ENCODE measurements around the gene TMEM147.

Gene TMEM147

DNA sequence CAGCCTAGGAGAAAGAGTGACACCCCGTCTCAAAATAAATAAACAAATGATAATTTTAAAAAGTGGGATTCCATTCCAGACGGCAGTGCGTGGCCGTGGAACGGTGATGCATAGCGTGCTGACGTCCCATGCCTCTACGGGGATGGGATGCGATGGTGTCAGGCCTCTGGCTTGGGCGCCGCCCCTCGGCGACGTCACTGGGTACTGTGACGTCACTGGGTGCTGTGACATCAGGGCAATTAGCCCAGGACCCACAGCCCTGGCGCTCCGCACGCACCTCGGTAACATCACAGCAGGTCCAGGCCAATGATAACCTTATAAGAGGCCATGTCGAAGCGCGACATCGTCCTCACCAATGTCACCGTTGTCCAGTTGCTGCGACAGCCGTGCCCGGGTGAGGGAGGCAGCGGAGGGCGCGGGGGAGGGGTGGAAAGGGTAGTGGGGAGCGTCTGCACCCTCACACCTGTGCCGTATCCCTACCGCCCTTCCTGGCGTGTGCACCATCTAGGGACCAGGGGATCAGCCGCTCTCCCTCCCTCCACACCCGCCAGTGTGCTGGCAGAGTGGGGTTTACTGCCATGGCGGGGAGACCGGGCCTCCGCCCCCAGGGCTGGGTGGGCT, 12.1 kb upstream of the TMEM147 start, which contains the start of gene GAPDHS:
Gene GAPDHS (plus strand): TSS at position 256 of the 621 bp plus-strand sequence. CDS start 72 bp downstream, at position 328.
- Histone ChIP-seq H3K27me3 (ENCODE audit: control insufficient read depth in 5 of 5, insufficient read depth in 4 of 5, low read length in 5 of 5) (peaks cover 25 to 46% (median 43%) of the 10 kb centered on the region in 5 donors), H3K36me3 (ENCODE audit: control insufficient read depth in 5 of 5, insufficient read depth in 5 of 5, low read length in 5 of 5) (no peaks in the 10 kb centered on the region), H3K4me1 (ENCODE audit: control insufficient read depth in 5 of 5, insufficient read depth in 5 of 5, low read length in 5 of 5) (peaks cover 0 to 16% (median 8%) of the 10 kb centered on the region in 5 donors), H3K9me3 (ENCODE audit: control insufficient read depth in 5 of 5, low read length in 5 of 5) (no peaks in the 10 kb centered on the region), H3K4me3 (ENCODE audit: low read depth in 1 of 5, low read length in 5 of 5) (peak within 1 kb of the TSS in 1 of 5 donors; percentile 10), H3K27ac (ENCODE audit: low read depth, low read length) (no peak within 1 kb of the TSS), H3K9ac (ENCODE audit: low read length in 5 of 5) (no peak within 1 kb of the TSS)

DNA sequence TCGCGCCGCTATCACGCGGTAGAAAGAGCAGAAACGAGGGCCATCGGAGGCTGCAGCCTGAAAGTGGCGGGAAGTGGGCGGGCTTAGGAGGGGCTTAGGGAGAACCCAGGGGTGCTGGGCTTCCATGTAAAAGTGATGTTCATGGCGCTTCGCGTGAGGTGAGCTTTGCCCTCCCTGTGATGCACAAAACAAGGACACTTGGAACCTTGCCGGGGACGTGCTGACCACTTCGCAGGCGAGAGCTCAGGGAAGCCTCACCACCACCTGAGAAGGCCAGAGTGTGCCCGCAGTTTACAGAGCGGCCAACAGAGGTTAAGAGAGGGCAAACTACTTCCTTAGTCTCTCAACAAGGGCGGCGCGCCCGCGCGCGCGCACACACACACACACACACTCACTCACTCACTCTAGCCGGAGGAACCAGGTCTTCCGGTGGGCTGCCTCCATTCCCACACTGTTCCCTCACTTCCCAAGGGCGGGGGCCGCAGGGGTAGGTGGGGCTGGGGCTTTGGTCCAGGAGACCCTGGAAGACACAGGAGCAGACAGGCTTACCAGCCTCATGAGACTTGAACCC, 11.5 kb upstream of the TMEM147 start:
- no peaks in the 10 kb centered on the region for H3K36me3 ChIP-seq (ENCODE audit: control insufficient read depth in 5 of 5, insufficient read depth in 5 of 5, low read length in 5 of 5)
- peak overlapping the region in 1 of 5 donors; percentile 10 for H3K4me3 ChIP-seq (ENCODE audit: low read depth in 1 of 5, low read length in 5 of 5)
- H3K9ac ChIP-seq (ENCODE audit: low read length in 5 of 5): no peak overlapping the region
- H3K27me3 ChIP-seq (ENCODE audit: control insufficient read depth in 5 of 5, insufficient read depth in 4 of 5, low read length in 5 of 5): peaks cover 19 to 41% (median 38%) of the 10 kb centered on the region in 5 donors
- H3K4me1 ChIP-seq (ENCODE audit: control insufficient read depth in 5 of 5, insufficient read depth in 5 of 5, low read length in 5 of 5): peaks cover 0 to 16% (median 8%) of the 10 kb centered on the region in 5 donors
- no peak overlapping the region for H3K27ac ChIP-seq (ENCODE audit: low read depth, low read length)
- H3K9me3 ChIP-seq (ENCODE audit: control insufficient read depth in 5 of 5, low read length in 5 of 5): no peaks in the 10 kb centered on the region

DNA sequence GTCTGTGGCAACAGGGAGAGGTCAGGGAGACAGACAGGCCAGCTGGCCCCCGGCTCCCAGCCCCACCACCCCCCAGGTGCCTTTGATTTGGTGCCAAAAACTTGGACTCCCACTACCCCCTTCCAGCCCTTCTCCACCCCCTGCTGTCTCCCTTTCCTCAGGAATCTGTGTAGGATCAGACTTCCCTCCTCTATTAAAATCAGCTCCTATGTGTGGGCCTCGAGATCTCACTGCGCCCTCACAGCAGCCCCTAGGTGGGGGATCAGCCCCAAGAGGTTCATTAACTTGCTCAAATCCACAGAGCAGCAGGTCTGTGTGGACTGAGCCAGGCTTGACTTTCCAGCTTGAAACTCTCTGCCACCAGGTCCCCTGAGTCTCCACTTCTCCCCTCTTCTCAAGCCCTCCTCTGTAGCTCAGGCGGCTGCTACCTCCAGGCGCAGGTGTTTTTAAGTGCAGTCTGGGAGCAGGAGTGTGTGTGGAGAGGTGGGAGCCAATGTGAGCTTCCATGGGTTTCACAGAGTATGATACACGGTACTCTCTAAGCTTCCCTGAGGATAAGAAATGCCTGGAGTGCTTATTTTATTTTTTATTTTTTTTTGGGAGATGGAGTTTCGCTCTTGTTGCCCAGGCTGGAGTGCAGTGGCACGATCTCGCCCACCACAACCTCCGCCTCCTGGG, 10.5 kb upstream of the TMEM147 start:
- peaks cover 0 to 16% (median 8%) of the 10 kb centered on the region in 5 donors for H3K4me1 ChIP-seq (ENCODE audit: control insufficient read depth in 5 of 5, insufficient read depth in 5 of 5, low read length in 5 of 5)
- H3K9ac ChIP-seq (ENCODE audit: low read length in 5 of 5): no peak overlapping the region
- H3K9me3 ChIP-seq (ENCODE audit: control insufficient read depth in 5 of 5, low read length in 5 of 5): no peaks in the 10 kb centered on the region
- no peaks in the 10 kb centered on the region for H3K36me3 ChIP-seq (ENCODE audit: control insufficient read depth in 5 of 5, insufficient read depth in 5 of 5, low read length in 5 of 5)
- H3K27me3 ChIP-seq (ENCODE audit: control insufficient read depth in 5 of 5, insufficient read depth in 4 of 5, low read length in 5 of 5): peaks cover 17 to 34% (median 29%) of the 10 kb centered on the region in 5 donors
- H3K4me3 ChIP-seq (ENCODE audit: low read depth in 1 of 5, low read length in 5 of 5): no peak overlapping the region
- H3K27ac ChIP-seq (ENCODE audit: low read depth, low read length): no peak overlapping the region

GRCh38 chr19:35539314-35539713, 6.1 kb upstream of the TMEM147 start:
- no peak overlapping the region for H3K9ac ChIP-seq (ENCODE audit: low read length in 5 of 5)
- no peaks in the 10 kb centered on the region for H3K9me3 ChIP-seq (ENCODE audit: control insufficient read depth in 5 of 5, low read length in 5 of 5)
- H3K4me3 ChIP-seq (ENCODE audit: low read depth in 1 of 5, low read length in 5 of 5): no peak overlapping the region
- H3K27me3 ChIP-seq (ENCODE audit: control insufficient read depth in 5 of 5, insufficient read depth in 4 of 5, low read length in 5 of 5): peaks cover 0 to 8% (median 2%) of the 10 kb centered on the region in 5 donors
- H3K36me3 ChIP-seq (ENCODE audit: control insufficient read depth in 5 of 5, insufficient read depth in 5 of 5, low read length in 5 of 5): peaks cover 0 to 5% (median 0%) of the 10 kb centered on the region in 5 donors
- peaks cover 0 to 4% (median 3%) of the 10 kb centered on the region in 5 donors for H3K4me1 ChIP-seq (ENCODE audit: control insufficient read depth in 5 of 5, insufficient read depth in 5 of 5, low read length in 5 of 5)
- H3K27ac ChIP-seq (ENCODE audit: low read depth, low read length): no peak overlapping the region

GRCh38 chr19:35539850-35540249, 5.6 kb upstream of the TMEM147 start:
- Histone ChIP-seq H3K27me3 (ENCODE audit: control insufficient read depth in 5 of 5, insufficient read depth in 4 of 5, low read length in 5 of 5) (peaks cover 0 to 3% (median 0%) of the 10 kb centered on the region in 5 donors), H3K4me3 (ENCODE audit: low read depth in 1 of 5, low read length in 5 of 5) (no peak overlapping the region), H3K36me3 (ENCODE audit: control insufficient read depth in 5 of 5, insufficient read depth in 5 of 5, low read length in 5 of 5) (peaks cover 0 to 5% (median 0%) of the 10 kb centered on the region in 5 donors), H3K4me1 (ENCODE audit: control insufficient read depth in 5 of 5, insufficient read depth in 5 of 5, low read length in 5 of 5) (peaks cover 0 to 9% (median 8%) of the 10 kb centered on the region in 5 donors), H3K27ac (ENCODE audit: low read depth, low read length) (no peak overlapping the region), H3K9me3 (ENCODE audit: control insufficient read depth in 5 of 5, low read length in 5 of 5) (no peaks in the 10 kb centered on the region), H3K9ac (ENCODE audit: low read length in 5 of 5) (no peak overlapping the region)

GRCh38 chr19:35540356-35540927, 5.0 kb upstream of the TMEM147 start:
- Histone ChIP-seq H3K36me3 (ENCODE audit: control insufficient read depth in 5 of 5, insufficient read depth in 5 of 5, low read length in 5 of 5) (peaks cover 0 to 5% (median 0%) of the 10 kb centered on the region in 5 donors), H3K9ac (ENCODE audit: low read length in 5 of 5) (no peak overlapping the region), H3K27ac (ENCODE audit: low read depth, low read length) (no peak overlapping the region), H3K4me3 (ENCODE audit: low read depth in 1 of 5, low read length in 5 of 5) (no peak overlapping the region), H3K27me3 (ENCODE audit: control insufficient read depth in 5 of 5, insufficient read depth in 4 of 5, low read length in 5 of 5) (no peaks in the 10 kb centered on the region), H3K4me1 (ENCODE audit: control insufficient read depth in 5 of 5, insufficient read depth in 5 of 5, low read length in 5 of 5) (peaks cover 0 to 14% (median 10%) of the 10 kb centered on the region in 5 donors), H3K9me3 (ENCODE audit: control insufficient read depth in 5 of 5, low read length in 5 of 5) (no peaks in the 10 kb centered on the region)

GRCh38 chr19:35542209-35542608, 3.2 kb upstream of the TMEM147 start:
- H3K9me3 ChIP-seq (ENCODE audit: control insufficient read depth in 5 of 5, low read length in 5 of 5): no peaks in the 10 kb centered on the region
- peak overlapping the region in 2 of 5 donors; percentile 3 to 35 for H3K9ac ChIP-seq (ENCODE audit: low read length in 5 of 5)
- H3K4me3 ChIP-seq (ENCODE audit: low read depth in 1 of 5, low read length in 5 of 5): no peak overlapping the region
- no peak overlapping the region for H3K27ac ChIP-seq (ENCODE audit: low read depth, low read length)
- peaks cover 0 to 5% (median 3%) of the 10 kb centered on the region in 5 donors for H3K36me3 ChIP-seq (ENCODE audit: control insufficient read depth in 5 of 5, insufficient read depth in 5 of 5, low read length in 5 of 5)
- no peaks in the 10 kb centered on the region for H3K27me3 ChIP-seq (ENCODE audit: control insufficient read depth in 5 of 5, insufficient read depth in 4 of 5, low read length in 5 of 5)
- H3K4me1 ChIP-seq (ENCODE audit: control insufficient read depth in 5 of 5, insufficient read depth in 5 of 5, low read length in 5 of 5): peaks cover 6 to 28% (median 24%) of the 10 kb centered on the region in 5 donors

GRCh38 chr19:35543280-35544109, 1.9 kb upstream of the TMEM147 start:
- peaks cover 0 to 7% (median 5%) of the 10 kb centered on the region in 5 donors for H3K36me3 ChIP-seq (ENCODE audit: control insufficient read depth in 5 of 5, insufficient read depth in 5 of 5, low read length in 5 of 5)
- H3K27me3 ChIP-seq (ENCODE audit: control insufficient read depth in 5 of 5, insufficient read depth in 4 of 5, low read length in 5 of 5): no peaks in the 10 kb centered on the region
- no peaks in the 10 kb centered on the region for H3K9me3 ChIP-seq (ENCODE audit: control insufficient read depth in 5 of 5, low read length in 5 of 5)
- H3K4me3 ChIP-seq (ENCODE audit: low read depth in 1 of 5, low read length in 5 of 5): no peak overlapping the region
- H3K4me1 ChIP-seq (ENCODE audit: control insufficient read depth in 5 of 5, insufficient read depth in 5 of 5, low read length in 5 of 5): peaks cover 6 to 28% (median 24%) of the 10 kb centered on the region in 5 donors
- no peak overlapping the region for H3K27ac ChIP-seq (ENCODE audit: low read depth, low read length)
- H3K9ac ChIP-seq (ENCODE audit: low read length in 5 of 5): no peak overlapping the region

DNA sequence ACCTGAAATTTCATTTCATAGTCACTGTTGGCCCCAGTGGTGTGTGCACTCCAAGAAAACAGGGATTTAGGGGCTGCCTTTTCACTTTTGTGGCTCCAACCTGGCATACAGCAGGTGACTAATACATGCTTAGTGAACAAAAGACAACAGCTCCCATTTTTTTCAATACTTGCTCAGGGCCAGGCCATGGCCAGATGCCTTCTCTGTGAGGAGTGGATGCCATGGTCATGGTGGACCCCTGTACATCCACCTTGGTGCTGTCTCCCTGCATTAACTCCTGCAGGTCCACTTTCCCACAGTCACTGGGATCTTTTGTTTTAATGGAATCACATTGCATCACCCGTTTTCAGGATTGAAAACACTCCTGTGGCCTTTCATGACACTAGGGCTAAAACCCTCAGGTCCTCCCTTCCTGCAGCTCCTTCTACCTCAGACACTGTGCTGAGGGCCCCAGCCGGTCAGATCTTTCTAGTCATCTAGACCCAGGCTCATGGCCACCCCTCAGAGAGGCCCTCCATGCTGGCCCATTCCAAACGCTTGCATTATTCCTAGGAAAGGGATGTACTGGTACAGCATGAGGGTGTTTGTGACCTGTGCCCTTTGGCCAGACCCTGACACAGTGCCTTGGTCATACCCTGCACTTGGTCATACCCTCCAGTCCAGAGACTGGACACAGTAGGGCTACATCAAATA, 1.2 kb upstream of the TMEM147 start:
- Histone ChIP-seq H3K4me3 (ENCODE audit: low read depth in 1 of 5, low read length in 5 of 5) (peak overlapping the region; percentile 76 to 87 (median 83)), H3K9ac (ENCODE audit: low read length in 5 of 5) (peak overlapping the region in 4 of 5 donors; percentile 86 to 96 (median 90)), H3K4me1 (ENCODE audit: control insufficient read depth in 5 of 5, insufficient read depth in 5 of 5, low read length in 5 of 5) (peaks cover 6 to 28% (median 24%) of the 10 kb centered on the region in 5 donors), H3K36me3 (ENCODE audit: control insufficient read depth in 5 of 5, insufficient read depth in 5 of 5, low read length in 5 of 5) (peaks cover 0 to 7% (median 5%) of the 10 kb centered on the region in 5 donors), H3K9me3 (ENCODE audit: control insufficient read depth in 5 of 5, low read length in 5 of 5) (no peaks in the 10 kb centered on the region), H3K27me3 (ENCODE audit: control insufficient read depth in 5 of 5, insufficient read depth in 4 of 5, low read length in 5 of 5) (no peaks in the 10 kb centered on the region), H3K27ac (ENCODE audit: low read depth, low read length) (peak overlapping the region; percentile 69)

Data from subcutaneous abdominal adipose tissue (tissue), 5 donors.